NCI-H2081 (cell line): ENCODE measurements around the gene ASCL3.
"Not testable (repeated sequence)": the region's sequence is repeated elsewhere in the genome, so short reads cannot be mapped to it uniquely, and the experiment has no call there.

Experiments
- DNase-seq, 2 experiments: peaks; one replicate each; lab custom pipeline; 2025; lab: John Stamatoyannopoulos, UW

The ASCL3 gene

GRCh38 chr11:8910649-8911026, 32.2 kb downstream of the ASCL3 start:
- DNase-seq = no peak

GRCh38 chr11:8908099-8908498, 34.7 kb downstream of the ASCL3 start:
- DNase-seq = no peak

- no peak for DNase-seq
Observed at GRCh38 chr11:8907116-8907515, 35.7 kb downstream of the ASCL3 start.

- no peak for DNase-seq
Observed at GRCh38 chr11:8905528-8906165, 37.2 kb downstream of the ASCL3 start.

GRCh38 chr11:8899119-8899753, 43.6 kb downstream of the ASCL3 start:
- no peak for DNase-seq

GRCh38 chr11:8891185-8891584, 51.6 kb downstream of the ASCL3 start:
- DNase-seq = not testable (repeated sequence)
